Caki2 (cell line): ENCODE data around the gene BAG3. TPM values are rescaled to one million over a fixed set of nuclear protein-coding genes. Genes with fewer than 3 reads are reported as not detected.
"Not testable (repeated sequence)": the region's sequence is repeated elsewhere in the genome, so short reads cannot be mapped to it uniquely, and the experiment has no call there.

Experiments
- DNase-seq: peaks from one replicate; pipeline ENCODE4 v3.0.0-alpha.2; 2015; ENCODE audit warnings: low read depth
- in situ Hi-C: cut with HindIII; loops from 2 replicates; pipeline ENCODE4 v1.10.0; 2016; ENCODE audit warnings: low sequenced_read_pairs, low pct_unique_long_range_greater_than_20kb, mixed read lengths
- total RNA-seq: library from RNA; depleted of rRNA; stranded (reverse); fragments of >200 nt; shearing (Covaris generic); gene quantifications from 2 replicates; pipeline ENCODE4 v1.2.3, GENCODE V29; 2014; ENCODE audit warnings: low replicate concordance; rRNA removed

The BAG3 gene
- total RNA-seq, result 10.9 and 18.5 TPM in 2 replicates

GRCh38 chr10:119650692-119651513 lies at the start of gene BAG3:
TSS of gene BAG3 (plus strand) at chr10:119651380. CDS start at chr10:119651676, 296 bp downstream.
- in situ Hi-C loops, result no loop called here
- peak; percentile 75 for DNase-seq

GRCh38 chr10:119602241-119603095 lies 48.7 kb upstream of the BAG3 start:
- DNase-seq, result no peak
- in situ Hi-C loops, result no loop called here

- in situ Hi-C loops, result no loop called here
- DNase-seq, result no peak
Observed at GRCh38 chr10:119604468-119604867, 46.7 kb upstream of the BAG3 start.

GRCh38 chr10:119608316-119609155 lies 42.6 kb upstream of the BAG3 start:
- in situ Hi-C loops, result no loop called here
- DNase-seq, result peak; percentile 28

- in situ Hi-C loops, result no loop called here
- DNase-seq, result no peak
Observed at GRCh38 chr10:119609516-119609915, 41.7 kb upstream of the BAG3 start.

GRCh38 chr10:119611433-119611832 lies 39.7 kb upstream of the BAG3 start:
- no peak for DNase-seq

GRCh38 chr10:119613741-119614140 lies 37.4 kb upstream of the BAG3 start:
- DNase-seq, result no peak
- in situ Hi-C loops, result no loop called here

More at GRCh38 chr10:119611433-119611832, 39.7 kb upstream of the BAG3 start:
- in situ Hi-C loops, result no loop called here

GRCh38 chr10:119614686-119615085 lies 36.5 kb upstream of the BAG3 start:
- in situ Hi-C loops, result no loop called here
- DNase-seq, result no peak

- in situ Hi-C loops, result no loop called here
- no peak for DNase-seq
Observed at GRCh38 chr10:119616882-119617570, 34.2 kb upstream of the BAG3 start.

- DNase-seq, result no peak
- in situ Hi-C loops, result no loop called here
Observed at GRCh38 chr10:119619215-119619614, 32.0 kb upstream of the BAG3 start.

GRCh38 chr10:119619811-119620210 lies 31.4 kb upstream of the BAG3 start:
- DNase-seq, in situ Hi-C loops: not testable (repeated sequence)

GRCh38 chr10:119620241-119621077 lies 30.7 kb upstream of the BAG3 start:
- in situ Hi-C loops, result no loop called here
- DNase-seq, result peak; percentile 58

GRCh38 chr10:119621078-119621384 lies 30.1 kb upstream of the BAG3 start:
- DNase-seq, result no peak
- in situ Hi-C loops, result no loop called here

GRCh38 chr10:119625570-119626280 lies 25.5 kb upstream of the BAG3 start:
- no peak for DNase-seq
- in situ Hi-C loops, result no loop called here

GRCh38 chr10:119630300-119630699 lies 20.9 kb upstream of the BAG3 start:
- no peak for DNase-seq
- in situ Hi-C loops, result no loop called here

- DNase-seq, result no peak
- in situ Hi-C loops, result no loop called here
Observed at GRCh38 chr10:119633538-119634218, 17.5 kb upstream of the BAG3 start.
